NCI-H345 treated with DMSO at 0.1 percent for 48 hours (cell line): ENCODE measurements around the gene GMDS.

Source experiments
- DNase-seq: peaks from one replicate; lab custom pipeline; 2025; ENCODE audit not compliant: unreplicated experiment; lab: John Stamatoyannopoulos, UW

Gene GMDS

DNA sequence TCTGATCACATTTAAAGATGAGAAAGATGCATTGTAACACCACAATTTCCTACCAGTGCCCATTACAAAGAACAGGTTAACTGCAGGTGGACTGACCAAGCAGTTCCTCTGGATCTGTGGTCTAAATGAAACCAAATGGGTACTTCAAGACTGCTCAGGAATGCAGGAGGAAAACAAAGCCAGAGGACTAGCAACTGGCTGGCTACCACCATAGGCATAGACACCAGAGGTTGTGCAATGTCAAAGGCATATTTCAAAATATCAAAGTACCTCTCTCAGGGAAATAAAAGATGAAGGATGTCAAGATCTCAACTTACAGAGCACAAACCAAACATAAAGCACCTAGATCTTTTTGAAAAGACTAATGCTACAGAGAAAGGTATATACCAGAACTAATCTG, 65.5 kb downstream of the GMDS start:
- DNase-seq, result no peak

DNA sequence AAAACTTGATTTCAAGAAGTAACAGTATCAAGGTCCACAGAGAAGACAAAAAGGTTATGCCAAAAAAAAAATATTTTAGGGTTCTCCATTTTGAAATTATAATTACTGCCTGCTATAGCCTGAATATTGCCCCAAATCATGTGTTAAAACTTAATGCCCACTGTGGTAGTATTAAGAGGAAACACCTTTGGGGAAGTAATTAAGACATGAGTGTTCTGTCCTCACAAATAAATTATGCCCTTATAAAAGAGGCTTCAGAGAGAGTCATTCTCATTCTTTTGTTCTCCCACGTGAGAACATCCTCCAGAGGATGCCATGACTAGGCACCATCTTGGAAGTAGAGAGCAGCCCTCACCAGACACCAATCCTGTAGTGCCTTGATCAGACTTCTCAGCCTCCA, 66.2 kb downstream of the GMDS start:
- DNase-seq, result no peak

DNA sequence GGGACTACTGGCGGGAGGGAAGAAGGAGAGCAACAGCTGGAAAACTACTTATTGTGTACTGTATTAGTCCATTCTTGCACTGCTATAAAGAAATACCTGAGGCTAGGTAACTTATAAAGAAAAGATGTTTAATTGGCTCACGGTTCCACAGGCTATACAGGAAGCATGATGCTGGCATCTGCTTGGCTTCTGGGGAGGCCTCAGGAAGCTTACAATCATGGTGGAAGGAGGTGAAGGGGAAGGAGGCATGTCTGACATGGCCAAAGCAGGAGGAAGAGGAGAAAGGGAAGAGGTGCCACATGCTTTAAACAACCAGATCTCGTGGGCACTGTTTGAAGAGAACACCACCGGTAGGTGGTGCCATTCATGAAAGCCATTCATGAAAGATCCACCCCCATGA, 67.3 kb downstream of the GMDS start:
- DNase-seq, result no peak

DNA sequence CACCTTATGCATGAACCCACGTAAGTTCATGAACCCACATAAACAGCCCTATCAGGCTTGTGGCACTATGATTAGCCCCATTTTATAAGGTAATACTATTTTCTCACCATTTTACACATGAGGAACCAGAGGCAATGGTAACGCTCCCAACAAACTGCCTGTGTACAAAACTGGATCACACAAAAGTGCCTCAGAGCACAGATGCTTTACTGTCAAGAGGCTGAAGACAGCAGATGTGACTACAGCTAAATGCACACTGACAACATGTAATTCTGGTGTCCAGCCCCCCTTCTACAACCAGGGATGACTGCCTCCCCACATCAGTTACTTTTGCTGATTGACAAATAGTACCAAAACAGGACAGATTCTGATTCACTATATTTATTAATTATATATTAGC, 69.6 kb downstream of the GMDS start:
- DNase-seq, result no peak

DNA sequence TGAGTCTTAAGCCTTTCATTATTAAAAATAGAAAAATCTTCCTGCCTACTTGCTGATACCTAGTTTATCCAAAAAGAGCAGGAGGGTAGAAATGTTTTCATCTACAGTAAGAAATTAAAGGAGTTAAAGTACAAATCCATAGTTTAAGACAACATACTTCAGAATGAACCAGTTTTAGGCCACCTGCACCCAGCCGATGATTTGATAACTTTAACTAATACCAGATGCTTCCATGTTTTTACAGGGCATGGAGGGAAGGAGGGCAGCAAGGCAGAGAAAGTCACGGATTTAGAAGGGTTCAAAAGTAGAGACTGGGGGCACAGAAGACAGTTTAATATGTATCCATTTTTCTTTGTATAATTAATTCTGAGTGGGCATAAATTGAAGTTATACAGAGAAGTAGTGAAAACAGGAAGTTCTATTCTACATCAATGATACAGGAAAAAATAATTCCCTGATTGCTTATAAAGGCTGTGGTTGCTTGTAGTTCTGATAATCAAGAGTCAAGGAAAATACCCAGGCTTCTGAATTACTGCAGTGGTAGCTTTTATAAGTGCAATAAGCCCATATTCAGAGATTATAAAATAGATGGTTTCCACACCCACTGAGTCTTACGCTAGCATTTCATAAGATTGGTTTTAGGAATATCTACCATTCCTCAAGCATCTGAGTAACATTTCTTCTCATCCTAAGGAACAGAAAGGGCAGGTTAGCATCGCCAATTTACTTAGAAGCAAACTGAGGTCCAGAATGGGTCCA, 72.0 kb downstream of the GMDS start:
- DNase-seq, result no peak

DNA sequence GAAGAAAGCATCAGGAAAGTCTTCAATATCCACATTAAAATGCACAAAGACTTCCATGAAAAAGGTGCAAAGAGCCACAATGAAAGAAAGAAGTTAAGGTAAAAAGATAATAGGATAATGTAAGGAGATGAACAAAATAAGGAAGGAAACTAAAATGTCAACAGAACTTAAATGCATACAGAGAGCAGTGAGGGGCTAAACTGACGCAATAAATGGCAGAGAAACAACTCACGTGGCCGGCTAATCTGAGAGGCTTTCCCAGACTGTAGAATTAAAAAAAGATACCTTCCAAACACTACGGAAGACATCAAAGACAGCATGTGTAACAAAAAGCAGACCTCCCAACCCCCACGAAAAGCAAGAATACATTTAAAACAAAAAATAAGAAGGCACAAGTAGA, 73.7 kb downstream of the GMDS start:
- no peak for DNase-seq

DNA sequence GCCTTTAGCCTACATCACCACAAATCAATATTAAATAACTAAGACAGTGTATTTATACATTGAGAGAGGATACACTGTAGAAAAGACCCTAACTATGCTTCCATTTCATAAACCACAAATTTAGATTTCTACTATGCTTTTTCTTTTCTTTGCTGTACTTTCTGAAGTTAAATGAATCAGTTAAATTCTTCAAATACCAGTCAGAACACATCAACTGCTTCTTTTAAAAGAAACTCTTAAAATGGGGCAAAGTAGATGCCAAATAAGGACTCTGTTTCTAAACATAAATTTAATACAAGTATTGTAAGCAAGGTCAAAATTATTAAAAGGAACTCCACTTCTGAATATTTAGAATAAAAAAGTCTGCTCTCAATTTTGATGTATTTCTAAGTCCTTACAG, 76.9 kb downstream of the GMDS start:
- no peak for DNase-seq

DNA sequence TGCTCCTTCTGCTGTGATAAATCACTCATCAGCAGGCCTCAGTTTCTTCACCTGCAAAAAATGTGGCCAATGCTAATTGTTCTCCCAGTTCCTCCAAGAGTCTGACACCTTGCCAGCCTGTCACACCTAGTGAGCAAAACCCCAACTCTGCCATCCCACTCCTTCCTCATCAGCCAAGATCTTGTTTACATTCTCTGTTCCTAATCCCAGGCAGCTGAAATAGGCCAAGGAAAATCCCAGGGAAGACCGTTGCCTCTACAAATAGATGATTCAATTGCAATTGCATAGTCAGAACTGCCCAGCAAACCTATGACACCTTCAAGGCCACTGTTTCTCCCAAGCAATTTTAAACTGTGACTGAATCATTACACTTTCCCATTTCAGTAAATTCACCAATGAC, 78.7 kb downstream of the GMDS start:
- no peak for DNase-seq

DNA sequence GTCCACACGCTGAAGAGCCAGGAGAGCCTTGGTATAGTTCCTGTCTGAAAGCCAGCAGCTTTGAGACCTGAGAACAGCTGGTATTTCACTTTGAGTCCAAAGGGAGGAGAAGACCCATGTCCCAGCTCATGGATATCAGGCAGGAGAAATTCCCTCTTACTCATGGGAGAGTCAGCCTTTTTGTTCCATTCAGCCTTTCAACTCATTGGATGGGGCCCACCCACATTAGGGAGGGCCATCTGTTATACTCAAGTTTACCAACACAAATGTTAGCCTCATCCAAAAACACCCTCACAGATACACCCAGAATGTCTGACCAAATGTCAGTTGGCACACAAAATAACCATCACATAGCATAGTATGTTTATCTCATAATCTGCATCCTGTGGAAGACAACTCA, 80.1 kb downstream of the GMDS start:
- no peak for DNase-seq

DNA sequence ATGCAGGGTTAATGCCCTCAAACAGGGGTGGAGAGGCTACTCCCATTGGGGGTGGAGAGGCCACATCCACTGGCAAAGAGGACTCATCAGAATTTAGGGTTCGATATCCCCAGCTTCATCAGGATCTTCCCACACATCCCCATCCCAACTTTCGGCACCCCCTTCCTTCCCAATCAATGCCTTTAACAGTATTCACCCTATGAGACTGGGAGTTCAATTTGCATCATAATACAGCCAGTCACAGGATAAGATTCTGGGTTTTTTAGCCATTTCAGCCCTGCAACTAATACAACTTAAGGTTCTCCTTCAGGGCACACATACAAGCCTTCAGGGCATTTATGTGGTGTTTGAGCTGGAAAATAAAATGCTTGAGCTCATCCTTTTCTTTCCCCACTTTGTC, 80.9 kb downstream of the GMDS start:
- no peak for DNase-seq

DNA sequence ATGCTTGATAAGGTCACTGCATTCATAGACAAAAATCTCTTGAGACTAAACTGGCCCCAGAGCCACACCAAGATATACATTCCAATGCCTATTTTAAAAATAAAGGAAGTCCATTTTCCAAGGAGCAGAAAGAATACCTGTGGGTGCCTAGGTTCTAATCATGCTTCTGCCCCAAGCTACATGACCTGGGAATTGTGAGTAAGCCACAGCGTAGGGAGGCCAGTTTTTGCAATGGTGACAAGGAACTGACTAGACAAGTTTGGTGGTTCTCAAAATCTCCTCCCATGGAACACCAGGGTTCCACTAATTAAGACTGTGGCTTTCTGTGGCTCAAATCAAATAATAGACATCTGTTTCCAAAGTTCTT, 83.3 kb downstream of the GMDS start:
- DNase-seq, result no peak

DNA sequence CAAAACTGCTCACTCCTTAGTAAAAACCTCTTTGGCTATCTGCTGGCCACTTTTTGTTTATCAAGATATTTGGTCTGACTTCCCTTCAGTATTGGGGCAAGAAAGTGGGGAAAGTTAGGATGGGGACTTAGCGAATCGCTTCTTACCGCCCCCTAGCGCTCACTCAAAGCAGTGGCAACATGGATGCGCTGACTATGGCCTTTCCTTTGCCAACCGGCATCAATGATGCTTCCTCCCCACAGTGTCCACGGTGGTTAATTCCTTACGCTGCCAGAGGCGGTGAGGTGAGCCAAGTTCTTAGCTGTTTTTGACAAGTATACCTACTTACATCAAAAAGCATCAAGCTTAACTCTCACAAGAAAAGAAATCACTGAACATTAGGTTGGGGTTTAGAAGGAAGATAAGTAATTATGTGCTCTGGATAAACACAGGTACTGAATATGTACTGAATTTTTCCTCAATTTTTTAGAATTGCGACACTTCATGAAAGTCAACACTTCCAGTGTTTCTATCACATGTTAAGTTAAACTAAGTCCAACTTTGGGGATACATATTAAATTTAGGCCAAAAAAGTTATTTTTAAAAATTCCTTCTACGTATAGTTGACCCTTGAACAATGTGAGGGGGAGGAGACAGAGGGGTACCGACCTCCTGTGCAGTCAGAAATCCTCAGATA, 86.7 kb downstream of the GMDS start:
- DNase-seq, result no peak

DNA sequence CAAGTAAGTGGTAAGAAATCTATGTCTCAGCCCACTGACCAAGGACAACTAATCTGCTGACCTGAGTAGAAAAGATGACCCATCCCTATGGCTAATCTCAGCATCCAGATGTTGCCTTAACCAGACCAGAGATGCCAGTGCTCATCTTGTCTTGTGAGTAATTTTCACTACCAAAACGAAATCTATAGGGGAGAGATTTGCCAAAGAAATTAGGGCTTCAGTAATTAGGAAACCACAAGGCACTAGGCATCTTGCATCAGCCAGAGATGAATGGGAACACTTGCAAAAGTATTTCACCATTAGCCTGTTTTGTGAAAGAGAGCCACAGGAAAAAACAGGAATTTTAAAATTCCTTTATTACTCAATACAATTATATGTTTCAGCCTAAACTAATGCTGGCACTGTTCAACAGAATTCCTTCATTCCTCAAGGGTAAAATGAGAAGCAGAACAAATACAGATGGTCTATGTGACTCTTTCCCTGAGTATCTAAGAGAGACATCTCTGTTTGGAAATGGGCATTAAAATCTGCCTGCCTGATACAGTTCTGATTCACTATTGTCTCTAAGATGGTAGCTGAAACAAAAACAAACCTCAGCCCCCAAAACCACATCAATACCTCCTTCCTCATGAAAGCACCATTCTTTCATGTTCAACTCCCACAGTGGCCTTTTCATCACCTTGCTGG, 87.8 kb downstream of the GMDS start:
- DNase-seq, result no peak

DNA sequence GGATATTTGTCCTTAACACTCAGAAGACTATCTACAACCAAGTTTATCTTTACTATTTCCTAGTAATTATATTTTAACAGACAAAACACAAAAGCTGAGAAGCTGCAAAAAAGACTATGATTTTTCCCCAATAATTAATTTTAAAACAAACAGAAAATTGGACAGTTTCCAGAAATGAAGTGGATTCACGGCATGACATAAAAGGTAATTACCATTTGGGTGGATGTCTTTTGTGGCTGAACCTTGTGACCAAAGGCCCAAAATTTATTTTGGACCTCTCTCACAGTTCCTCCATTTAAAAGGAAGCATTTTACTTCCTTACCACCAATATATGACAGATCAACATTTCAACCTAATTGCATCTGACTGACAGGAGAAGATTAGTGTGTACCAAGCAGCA, 90.2 kb downstream of the GMDS start:
- no peak for DNase-seq

DNA sequence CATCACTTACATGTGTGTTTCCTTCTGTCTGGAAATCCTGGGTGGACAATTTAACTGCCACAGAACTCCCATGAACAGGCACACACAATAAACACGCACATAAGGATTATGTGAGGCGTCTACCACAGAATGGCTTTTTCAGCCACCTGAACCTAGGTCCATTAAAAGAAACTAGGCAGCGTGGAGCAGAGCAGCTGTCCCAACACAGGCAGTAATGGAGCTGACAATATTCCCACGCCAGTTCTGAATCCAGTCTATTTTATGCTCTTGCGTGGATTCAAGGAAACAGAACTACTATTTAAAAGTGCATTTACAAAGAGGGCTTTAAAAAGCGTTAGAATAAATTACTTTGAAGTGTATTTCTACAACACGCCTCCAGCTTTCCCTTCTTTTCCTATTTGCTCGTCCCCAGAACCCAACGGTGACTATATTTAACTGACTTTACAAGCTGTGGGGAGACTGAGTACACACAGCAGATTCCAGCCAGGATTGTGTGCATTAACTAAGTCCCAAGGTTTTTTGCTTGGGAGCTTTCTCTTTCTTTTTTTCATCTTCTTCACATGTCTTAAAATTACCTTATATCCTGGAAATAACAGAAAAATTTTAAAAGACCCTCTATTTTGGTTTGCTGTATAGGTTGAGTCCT, 95.9 kb downstream of the GMDS start:
- no peak for DNase-seq

DNA sequence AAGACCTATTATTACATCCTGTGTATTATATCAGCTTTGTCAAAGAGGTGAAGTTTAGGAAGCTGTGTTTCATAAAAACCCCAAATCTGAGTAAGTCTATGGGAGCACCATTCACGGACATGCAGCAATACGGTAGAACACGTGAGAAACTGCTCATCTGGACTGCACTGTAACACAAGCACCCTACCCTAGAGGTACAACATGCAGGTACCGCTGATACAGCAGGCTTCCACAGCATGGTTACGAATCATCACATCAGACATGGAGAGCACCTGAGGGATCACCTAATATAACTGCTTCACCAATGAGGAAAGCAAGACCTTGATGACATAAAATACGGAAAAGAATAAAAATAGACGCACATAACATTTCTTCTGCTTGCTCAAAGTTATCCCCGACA, 96.7 kb downstream of the GMDS start:
- DNase-seq, result no peak

DNA sequence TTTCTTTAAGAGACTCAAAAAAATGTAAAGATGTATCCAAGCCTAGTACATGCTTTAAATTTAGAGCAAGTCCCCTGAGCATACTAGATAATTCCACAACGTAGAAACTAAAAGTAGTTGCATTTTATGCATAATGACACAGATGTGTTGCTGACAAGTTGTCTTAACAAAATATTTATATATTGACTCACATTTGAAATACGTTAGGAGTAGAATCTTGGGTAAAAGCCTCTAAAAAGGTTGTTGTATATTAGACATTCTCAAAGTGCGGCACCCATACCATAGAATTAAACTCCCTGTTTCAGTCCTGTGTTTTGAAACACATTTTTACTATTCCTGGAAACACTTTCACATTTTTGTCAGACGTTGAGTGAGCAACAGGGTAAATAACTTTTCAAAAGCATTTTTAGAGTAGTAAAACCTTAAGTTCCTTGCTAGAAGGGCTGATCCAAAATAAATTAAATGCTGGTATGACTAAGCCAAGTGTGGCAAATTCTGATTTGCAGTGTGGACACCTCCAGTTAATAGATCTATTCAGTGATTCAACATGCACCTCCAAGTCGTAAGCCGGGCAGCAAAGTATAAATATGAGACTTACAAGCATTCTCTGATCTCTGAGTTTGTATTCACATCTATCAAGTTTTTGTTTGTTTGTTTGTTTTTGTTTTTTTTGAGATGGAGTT, 97.5 kb downstream of the GMDS start:
- DNase-seq, result no peak

DNA sequence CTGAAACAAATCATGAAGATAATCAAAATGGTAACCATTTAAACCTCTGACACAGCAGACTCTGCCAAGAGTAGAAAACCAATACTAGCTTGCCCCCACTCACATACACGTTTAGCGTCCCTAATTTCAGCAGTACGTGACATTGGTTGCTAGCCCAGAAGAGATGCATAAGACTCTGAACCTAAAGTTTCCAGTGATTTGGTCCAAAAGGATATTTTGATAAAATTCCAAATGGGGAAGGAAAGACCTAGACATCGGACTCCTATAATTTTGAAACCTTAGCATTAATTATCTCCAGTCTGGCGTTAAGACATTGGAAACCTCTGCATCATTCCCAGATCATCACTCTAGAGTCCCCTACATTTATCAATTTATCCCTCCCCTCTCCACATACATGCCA, 98.1 kb downstream of the GMDS start:
- DNase-seq, result no peak

DNA sequence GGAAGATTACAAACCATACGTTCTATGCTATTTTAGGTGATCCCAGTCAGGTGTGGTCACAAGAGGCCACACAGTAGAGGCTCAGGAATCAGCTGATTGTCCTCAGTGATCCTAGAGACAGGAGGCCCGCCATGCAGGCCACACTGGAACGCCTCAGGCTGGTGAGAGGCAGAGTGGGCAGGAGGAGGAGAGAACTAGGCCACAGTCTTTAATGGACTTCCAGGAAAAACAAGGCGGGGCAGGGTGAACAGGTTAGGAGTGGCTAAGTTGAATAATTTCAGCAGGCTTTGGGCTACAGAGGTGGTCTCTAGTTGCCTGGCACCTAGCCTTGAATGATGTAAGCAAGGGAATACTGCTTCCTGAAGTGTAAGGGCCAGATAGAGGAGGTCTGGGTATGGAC, 101.2 kb downstream of the GMDS start:
- no peak for DNase-seq

DNA sequence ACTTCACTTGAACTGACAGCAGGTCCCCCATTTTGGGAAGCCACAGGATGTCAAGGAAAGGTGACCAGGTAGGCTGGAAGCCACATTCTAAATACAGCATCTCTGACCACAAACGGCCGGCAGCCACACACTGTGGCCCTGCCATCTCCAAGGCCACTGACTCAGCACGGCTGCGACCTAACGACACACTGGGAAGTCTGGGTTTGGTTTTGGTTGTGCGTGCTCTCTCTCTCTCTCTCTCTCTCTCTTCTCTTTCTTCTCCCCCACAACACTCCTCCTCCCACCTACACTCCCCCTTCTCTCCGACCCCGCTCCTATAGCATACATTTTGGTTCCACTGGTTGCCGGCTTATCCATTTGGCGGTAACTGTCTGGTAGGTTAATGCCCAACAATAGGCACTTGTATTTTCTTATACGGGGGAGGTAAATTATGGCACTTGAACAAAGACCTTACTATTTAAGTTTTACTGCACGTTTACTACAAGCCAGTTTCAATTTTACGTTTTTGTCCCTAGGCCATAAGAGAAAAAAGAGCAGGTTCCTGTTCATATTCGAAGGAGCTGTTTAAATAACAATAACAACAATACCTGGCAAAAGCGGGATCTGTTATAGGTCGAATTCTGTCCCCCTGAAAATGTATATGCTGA, 103.6 kb downstream of the GMDS start:
- DNase-seq, result no peak
